ENCODE data around the gene SLCO3A1.

SLCO3A1 gene

GRCh38 chr15:91873138-91873536 is 19.6 kb downstream of the SLCO3A1 start:
- no peak for TF ChIP-seq CTCF (IDR thresholded peaks at IDR 0.05; ENCODE audit: extremely low read depth, missing control alignments)
- no peak for DNase-seq (ENCODE audit: low spot score)

GRCh38 chr15:91874171-91874570 is 20.7 kb downstream of the SLCO3A1 start:
- DNase-seq (ENCODE audit: low spot score), result no peak
- TF ChIP-seq CTCF (IDR thresholded peaks at IDR 0.05; ENCODE audit: extremely low read depth, missing control alignments), result no peak

GRCh38 chr15:91874992-91875660 is 21.6 kb downstream of the SLCO3A1 start:
- no peak for DNase-seq (ENCODE audit: low spot score)
- no peak for TF ChIP-seq CTCF (IDR thresholded peaks at IDR 0.05; ENCODE audit: extremely low read depth, missing control alignments)

- no peak for TF ChIP-seq CTCF (IDR thresholded peaks at IDR 0.05; ENCODE audit: extremely low read depth, missing control alignments)
- DNase-seq (ENCODE audit: low spot score), result no peak
These were observed 22.7 kb downstream of the SLCO3A1 start for GRCh38 chr15:91876187-91876586.

- DNase-seq (ENCODE audit: low spot score), result no peak
- TF ChIP-seq CTCF (IDR thresholded peaks at IDR 0.05; ENCODE audit: extremely low read depth, missing control alignments), result no peak
These were observed 24.9 kb downstream of the SLCO3A1 start for GRCh38 chr15:91878319-91878870.

GRCh38 chr15:91879158-91879557 is 25.6 kb downstream of the SLCO3A1 start:
- DNase-seq (ENCODE audit: low spot score), result no peak
- no peak for TF ChIP-seq CTCF (IDR thresholded peaks at IDR 0.05; ENCODE audit: extremely low read depth, missing control alignments)

- no peak for DNase-seq (ENCODE audit: low spot score)
- TF ChIP-seq CTCF (IDR thresholded peaks at IDR 0.05; ENCODE audit: extremely low read depth, missing control alignments), result no peak
These were observed 26.9 kb downstream of the SLCO3A1 start for GRCh38 chr15:91880373-91880772.

Measured in GM20000 (cell line).